T-cell (primary cell): ENCODE results near the gene CCDC9B. TPM values are rescaled to one million over a fixed set of nuclear protein-coding genes. Genes with fewer than 3 reads are reported as not detected.

ENCODE experiments used
- ATAC-seq, 4 experiments: fragments of 200-7000 bp in 3 of 4; fragments of 150-1000 bp in 1 of 4; cut with Tn5 transposase; replicated peaks in 1 of 4; 1 replicate in 3 of 4; 2 replicates in 1 of 4; pipeline ENCODE4 v1.10.0; 2021; ENCODE audit warnings: moderate library complexity in 3 of 4, mild to moderate bottlenecking in 2 of 4, moderate number of reproducible peaks in 1 of 4
- CTCF ChIA-PET, 2 donors: fragments of 300-600 bp; sonication (Branson Sonifier 250); formaldehyde crosslinking; loops; one replicate each; lab custom pipeline; 2022; ENCODE audit warnings: antibody characterized with exemption in 2 of 2; lab: Charles Lee
- POLR2A ChIA-PET, 2 donors: fragments of 300-600 bp; sonication (Branson Sonifier 250); formaldehyde crosslinking; loops; one replicate each; lab custom pipeline; 2022; ENCODE audit warnings: antibody characterized with exemption in 2 of 2; lab: Charles Lee
- DNase-seq, 35 experiments: peaks; one replicate each; pipeline versions ENCODE4 v3.0.0 to v3.0.0-alpha.2; 2013 to 2023
- H3K27ac ChIP-seq: one replicate; pipeline ENCODE4 v1.5.1; 2013; ENCODE audit warnings: low read length
- H3K27me3 ChIP-seq, 2 experiments: replicated peaks in 1 of 2; 1 replicate in 1 of 2; 2 replicates in 1 of 2; pipeline versions ENCODE4 v1.6.1 to v1.7.0; 2013; ENCODE audit warnings: low read length in 1 of 2, mixed read lengths in 1 of 2; ENCODE audit not compliant: control insufficient read depth in 2 of 2, insufficient read depth in 2 of 2; ENCODE audit errors: extremely low read depth in 1 of 2
- H3K36me3 ChIP-seq, 2 donors: 1 replicate in 1 of 2; 2 replicates in 1 of 2; pipeline versions ENCODE4 v1.6.1 to v1.7.0; 2013; ENCODE audit warnings: low read length in 1 of 2; ENCODE audit not compliant: control insufficient read depth in 2 of 2, insufficient read depth in 1 of 2; ENCODE audit errors: extremely low read depth in 1 of 2
- H3K4me1 ChIP-seq, 2 experiments: 1 replicate in 1 of 2; 2 replicates in 1 of 2; pipeline versions ENCODE4 v1.6.1 to v1.7.0; 2013; ENCODE audit warnings: low read length in 2 of 2, mixed read lengths in 1 of 2; ENCODE audit not compliant: insufficient read depth in 2 of 2, control insufficient read depth in 1 of 2; ENCODE audit errors: extremely low read depth in 1 of 2
- H3K4me3 ChIP-seq, 2 donors: 1 replicate in 1 of 2; 2 replicates in 1 of 2; pipeline versions ENCODE4 v1.5.1 to v1.7.0; 2013; ENCODE audit warnings: mild to moderate bottlenecking in 2 of 2, low read length in 1 of 2, moderate library complexity in 1 of 2; ENCODE audit not compliant: control insufficient read depth in 1 of 2; ENCODE audit errors: extremely low read depth in 1 of 2
- H3K9me3 ChIP-seq: 2 replicates; pipeline ENCODE4 v1.7.0; 2013
- H3K27ac Mint-ChIP-seq, 2 donors: one replicate each; pipeline ENCODE4 v1.8.0; 2020 to 2021; ENCODE audit warnings: mild to moderate bottlenecking in 2 of 2, mixed read lengths in 2 of 2
- H3K27me3 Mint-ChIP-seq, 2 donors: one replicate each; pipeline ENCODE4 v1.8.0; 2021 to 2022; ENCODE audit warnings: mixed read lengths in 2 of 2
- H3K36me3 Mint-ChIP-seq: one replicate; pipeline ENCODE4 v1.8.0; 2021; ENCODE audit warnings: mixed read lengths
- H3K4me1 Mint-ChIP-seq, 3 donors: one replicate each; pipeline ENCODE4 v1.8.0; 2020 to 2022; ENCODE audit warnings: mixed read lengths in 3 of 3, mild to moderate bottlenecking in 1 of 3
- H3K4me3 Mint-ChIP-seq, 3 donors: one replicate each; pipeline ENCODE4 v1.8.0; 2020 to 2022; ENCODE audit warnings: mild to moderate bottlenecking in 3 of 3, mixed read lengths in 3 of 3, moderate library complexity in 3 of 3
- H3K9me3 Mint-ChIP-seq, 3 donors: one replicate each; pipeline ENCODE4 v1.8.0; 2020 to 2022; ENCODE audit warnings: mixed read lengths in 3 of 3
- WGBS: methylation state at CpG from one replicate; pipeline ENCODE4 v1.1.5; 2013; ENCODE audit warnings: missing lambda C conversion rate; ENCODE audit not compliant: insufficient coverage; 5-methylcytosine and 5-hydroxymethylcytosine counted together
- total RNA-seq, 35 experiments: library from RNA in 6 of 35; stranded (reverse) in 6 of 35; fragments of 120-200 nt in 1 of 35; gene quantifications; one replicate each; pipeline versions ENCODE4 v1.2.1 to v1.2.4 and lab custom pipeline; 2013 to 2026

The CCDC9B gene
- total RNA-seq, 5 donors from 2014 or later (not counting 1 experiment from before 2014, with no cell fraction given), result 0.80 to 2.2 (median 1.7) TPM

GRCh38 chr15:40360015-40360414 is 19.3 kb upstream of the CCDC9B start:
- no peak for ATAC-seq
- Mint-ChIP-seq H3K4me1 (peaks cover 12 to 22% (median 19%) of the 10 kb centered on the region in 3 donors), H3K27ac (no peak overlapping the region), H3K4me3 (peak overlapping the region in 2 of 3 donors; percentile 13 to 83), H3K27me3 (peaks cover 0 to 7% of the 10 kb centered on the region in 2 donors), H3K9me3 (no peaks in the 10 kb centered on the region), H3K36me3 (peaks cover 17% of the 10 kb centered on the region)
- Histone ChIP-seq H3K4me1 (peaks cover 2 to 32% of the 10 kb centered on the region in 2 experiments), H3K4me3 (no peak overlapping the region), H3K9me3 (no peaks in the 10 kb centered on the region), H3K27ac (no peak overlapping the region), H3K27me3 (peaks cover 0 to 11% of the 10 kb centered on the region in 2 experiments), H3K36me3 (peaks cover 2 to 6% of the 10 kb centered on the region in 2 donors)
- POLR2A ChIA-PET, result no interaction called here
- 90% methylated on average over 2 of the region's 4 CpGs for WGBS
- CTCF ChIA-PET, result no interaction called here
- no peak for DNase-seq

GRCh38 chr15:40358471-40359353 is 18.0 kb upstream of the CCDC9B start:
- POLR2A ChIA-PET, result no interaction called here
- ATAC-seq, result peak; percentile 26 to 52 (median 44)

GRCh38 chr15:40357723-40358470 is 17.2 kb upstream of the CCDC9B start, which contains the start of gene DISP2:
TSS of gene DISP2 (plus strand) at chr15:40358219. CDS start at chr15:40358322, 103 bp downstream.
- H3K4me1 ChIP-seq, result peaks cover 2 to 18% of the 10 kb centered on the region in 2 experiments
- H3K27ac Mint-ChIP-seq, result peak within 1 kb of the TSS in 1 of 2 donors; percentile 34

More at GRCh38 chr15:40358471-40359353, 18.0 kb upstream of the CCDC9B start:
- peaks cover 17% of the 10 kb centered on the region for H3K36me3 Mint-ChIP-seq
- peaks cover 0 to 13% of the 10 kb centered on the region in 2 donors for H3K27me3 Mint-ChIP-seq
- CTCF ChIA-PET, result interaction anchor here in 1 of 2 donors (1.1 kb wide), 1 partner anchor 14 kb away, joined by 3 read pairs; no protein-coding TSS in a partner anchor
- H3K27ac ChIP-seq, result no peak overlapping the region
- H3K4me1 Mint-ChIP-seq, result peaks cover 12 to 22% (median 16%) of the 10 kb centered on the region in 3 donors
- 11% methylated on average over 23 of the region's 31 CpGs for WGBS
- H3K27ac Mint-ChIP-seq, result no peak overlapping the region
- DNase-seq, result peak in 5 of 35 experiments; percentile 15 to 48 (median 39)
- H3K36me3 ChIP-seq, result peaks cover 2 to 6% of the 10 kb centered on the region in 2 donors
- H3K9me3 ChIP-seq, result no peaks in the 10 kb centered on the region
- H3K4me3 ChIP-seq, result peak overlapping the region; percentile 39 to 60
- H3K27me3 ChIP-seq, result peaks cover 0 to 19% of the 10 kb centered on the region in 2 experiments
- H3K4me3 Mint-ChIP-seq, result peak overlapping the region; percentile 75 to 83 (median 78)
- H3K9me3 Mint-ChIP-seq, result no peaks in the 10 kb centered on the region
- H3K4me1 ChIP-seq, result peaks cover 2 to 19% of the 10 kb centered on the region in 2 experiments

GRCh38 chr15:40357246-40357645 is 16.5 kb upstream of the CCDC9B start:
- Histone ChIP-seq H3K4me1 (peaks cover 2 to 18% of the 10 kb centered on the region in 2 experiments), H3K27ac (no peak overlapping the region), H3K9me3 (no peaks in the 10 kb centered on the region), H3K27me3 (peaks cover 0 to 23% of the 10 kb centered on the region in 2 experiments), H3K36me3 (peaks cover 1 to 4% of the 10 kb centered on the region in 2 donors), H3K4me3 (peak overlapping the region in 1 of 2 donors; percentile 65)
- peaks cover 11% of the 10 kb centered on the region for H3K36me3 Mint-ChIP-seq
- no peaks in the 10 kb centered on the region for H3K9me3 Mint-ChIP-seq
- H3K4me3 Mint-ChIP-seq, result peak overlapping the region; percentile 82 to 83 (median 82)
- no peak for ATAC-seq
- no CpG with 5 or more reads among the region's 1 CpG for WGBS
- DNase-seq, result no peak
- ChIA-PET POLR2A (interaction anchor here in 1 of 2 donors (0.5 to 0.6 kb wide), 2 partner anchors 45 to 74 kb away, joined by 3 to 4 read pairs; no protein-coding TSS in a partner anchor), CTCF (interaction anchor here in 1 of 2 donors (1.1 kb wide), 1 partner anchor 13 kb away, joined by 3 read pairs; no protein-coding TSS in a partner anchor)
- H3K27me3 Mint-ChIP-seq, result peaks cover 0 to 16% of the 10 kb centered on the region in 2 donors
- peaks cover 10 to 17% (median 12%) of the 10 kb centered on the region in 3 donors for H3K4me1 Mint-ChIP-seq
- no peak overlapping the region for H3K27ac Mint-ChIP-seq

More at GRCh38 chr15:40357723-40358470, 17.2 kb upstream of the CCDC9B start, which contains the start of gene DISP2:
- no peaks in the 10 kb centered on the region for H3K9me3 Mint-ChIP-seq
- peaks cover 0 to 16% of the 10 kb centered on the region in 2 donors for H3K27me3 Mint-ChIP-seq
- ATAC-seq (peak; percentile 90 to 95 (median 94)), DNase-seq (peak; percentile 69 to 95 (median 84))
- peak within 1 kb of the TSS; percentile 82 to 83 (median 82) for H3K4me3 Mint-ChIP-seq
- Histone ChIP-seq H3K27ac (no peak within 1 kb of the TSS), H3K27me3 (peaks cover 0 to 23% of the 10 kb centered on the region in 2 experiments), H3K4me3 (peak within 1 kb of the TSS; percentile 60 to 65), H3K36me3 (peaks cover 2 to 6% of the 10 kb centered on the region in 2 donors), H3K9me3 (no peaks in the 10 kb centered on the region)
- POLR2A ChIA-PET, result no interaction called here
- under 1% methylated on average over 79 of the region's 82 CpGs for WGBS
- H3K4me1 Mint-ChIP-seq, result peaks cover 12 to 22% (median 16%) of the 10 kb centered on the region in 3 donors
- peaks cover 17% of the 10 kb centered on the region for H3K36me3 Mint-ChIP-seq
- CTCF ChIA-PET, result interaction anchor here in 1 of 2 donors (1.1 kb wide), 1 partner anchor 14 kb away, joined by 3 read pairs; no protein-coding TSS in a partner anchor

- DNase-seq, result no peak
- 86% methylated on average over 1 of the region's 5 CpGs for WGBS
Measured at GRCh38 chr15:40355976-40356585, 15.3 kb upstream of the CCDC9B start.

More at GRCh38 chr15:40355976-40356585, 15.3 kb upstream of the CCDC9B start:
- no peaks in the 10 kb centered on the region for H3K36me3 ChIP-seq
- Mint-ChIP-seq H3K27ac (no peak overlapping the region), H3K9me3 (no peaks in the 10 kb centered on the region), H3K36me3 (peaks cover 4% of the 10 kb centered on the region), H3K4me3 (peak overlapping the region in 1 of 3 donors; percentile 5), H3K27me3 (peaks cover 0 to 16% of the 10 kb centered on the region in 2 donors), H3K4me1 (peaks cover 10 to 16% (median 12%) of the 10 kb centered on the region in 3 donors)
- no peak for ATAC-seq
- no peak overlapping the region for H3K4me3 ChIP-seq
- no peak overlapping the region for H3K27ac ChIP-seq
- peaks cover 0 to 23% of the 10 kb centered on the region in 2 experiments for H3K27me3 ChIP-seq
- H3K4me1 ChIP-seq, result peaks cover 2 to 18% of the 10 kb centered on the region in 2 experiments
- ChIA-PET POLR2A (interaction anchor here in 1 of 2 donors (0.5 kb wide), 1 partner anchor 61 kb away, joined by 5 read pairs; no protein-coding TSS in a partner anchor), CTCF (interaction anchor here (0.6 to 1.7 kb wide), 4 partner anchors 10 to 129 kb away, joined by 3 to 5 read pairs (median 4); no protein-coding TSS in a partner anchor)
- H3K9me3 ChIP-seq, result no peaks in the 10 kb centered on the region
